H1 (cell line): ENCODE data around the gene TRAT1. TPM values are rescaled to one million over a fixed set of nuclear protein-coding genes. Genes with fewer than 3 reads are reported as not detected.

Source experiments
- CTCF ChIA-PET: fragments of 300-600 bp; sonication (Branson Sonifier 250); formaldehyde crosslinking; loops from one replicate; lab custom pipeline; 2021; ENCODE audit not compliant: partially characterized antibody; lab: Charles Lee
- POLR2A ChIA-PET: fragments of 300-600 bp; sonication (Branson Sonifier 250); formaldehyde crosslinking; loops from one replicate; lab custom pipeline; 2021; ENCODE audit warnings: inconsistent platforms; ENCODE audit not compliant: partially characterized antibody; lab: Charles Lee
- DNase-seq, 2 experiments: peaks; one replicate each; pipeline versions ENCODE4 v3.0.0 to v3.0.0-alpha.2; 2010 to 2022; ENCODE audit warnings: low spot score in 2 of 2, low read depth in 1 of 2, mixed read lengths in 1 of 2
- FAIRE-seq: peaks from 2 replicates; lab custom pipeline; 2011; peaks lifted over from hg19 to GRCh38; lab: Jason Lieb, UNC
- H2AFZ ChIP-seq: 2 replicates; pipeline ENCODE4 v1.8.1; 2012; ENCODE audit warnings: low read length, inconsistent platforms
- H2AK5ac ChIP-seq: 2 replicates; pipeline ENCODE4 v1.6.1; 2013; ENCODE audit warnings: low read depth, low read length
- H2BK120ac ChIP-seq: replicated peaks from 2 replicates; pipeline ENCODE3; 2013; ENCODE audit warnings: low read depth, low read length, inconsistent platforms
- H2BK12ac ChIP-seq: 2 replicates; pipeline ENCODE4 v1.6.1; 2013; ENCODE audit warnings: low read depth, low read length
- H2BK15ac ChIP-seq: 2 replicates; pipeline ENCODE4 v1.6.1; 2013; ENCODE audit warnings: low read length
- H2BK20ac ChIP-seq: 2 replicates; pipeline ENCODE4 v1.6.1; 2013; ENCODE audit warnings: low read length
- H2BK5ac ChIP-seq: 2 replicates; pipeline ENCODE4 v1.6.1; 2013; ENCODE audit warnings: low read depth, low read length
- H3K14ac ChIP-seq: 2 replicates; pipeline ENCODE4 v1.6.1; 2013; ENCODE audit warnings: inconsistent platforms; ENCODE audit not compliant: insufficient read length
- H3K18ac ChIP-seq: 2 replicates; pipeline ENCODE4 v1.6.1; 2013; ENCODE audit warnings: low read length; ENCODE audit errors: extremely low read depth
- H3K23ac ChIP-seq: 2 replicates; pipeline ENCODE4 v1.6.1; 2013; ENCODE audit warnings: inconsistent platforms; ENCODE audit not compliant: insufficient read length
- H3K23me2 ChIP-seq: 2 replicates; pipeline ENCODE4 v1.6.1; 2013; ENCODE audit warnings: low read depth, low read length
- H3K27ac ChIP-seq: 2 replicates; pipeline ENCODE4 v1.6.1; 2011; ENCODE audit warnings: low read depth, low read length, inconsistent platforms
- H3K27me3 ChIP-seq, 4 experiments: replicated peaks in 1 of 4; 1 replicate in 1 of 4; 2 replicates in 3 of 4; pipeline versions ENCODE4 v1.6.1 to v1.8.1; 2011 to 2013; ENCODE audit warnings: low read length in 3 of 4, mild to moderate bottlenecking in 3 of 4, inconsistent platforms in 2 of 4, mixed read lengths in 2 of 4, moderate library complexity in 1 of 4; ENCODE audit not compliant: control insufficient read depth in 3 of 4, insufficient read depth in 3 of 4; ENCODE audit errors: extremely low read depth in 1 of 4
- H3K36me3 ChIP-seq, 4 experiments: 2 replicates each; pipeline versions ENCODE4 v1.6.1 to v1.8.1; 2011 to 2013; ENCODE audit warnings: mild to moderate bottlenecking in 4 of 4, low read length in 3 of 4, moderate library complexity in 2 of 4, control low read depth in 1 of 4, inconsistent platforms in 1 of 4; ENCODE audit not compliant: insufficient read depth in 4 of 4, control insufficient read depth in 2 of 4
- H3K4ac ChIP-seq: replicated peaks from 2 replicates; pipeline ENCODE3; 2013; ENCODE audit warnings: low read length, low read depth, mixed read lengths, inconsistent platforms; ENCODE audit not compliant: insufficient read length
- H3K4me1 ChIP-seq, 4 experiments: replicated peaks in 1 of 4; 1 replicate in 1 of 4; 2 replicates in 3 of 4; pipeline versions ENCODE4 v1.6.1 to v1.8.1; 2011 to 2013; ENCODE audit warnings: low read length in 3 of 4, inconsistent platforms in 2 of 4, mixed read lengths in 1 of 4; ENCODE audit not compliant: insufficient read depth in 4 of 4, control insufficient read depth in 3 of 4
- H3K4me2 ChIP-seq, 2 experiments: 2 replicates each; pipeline versions ENCODE4 v1.6.1 to v1.8.1; 2011 to 2013; ENCODE audit warnings: low read depth in 2 of 2, low read length in 2 of 2, control low read depth in 1 of 2, inconsistent platforms in 1 of 2, mild to moderate bottlenecking in 1 of 2; ENCODE audit not compliant: insufficient read depth in 1 of 2
- H3K4me3 ChIP-seq, 4 experiments: fragments of 200-600, 300-600 bp in 1 of 4; sonication (generic), shearing (Covaris generic), sonication (Bioruptor Twin) in 1 of 4; 2 replicates each; pipeline versions ENCODE4 v1.5.1 to v1.8.1; 2011 to 2016; ENCODE audit warnings: low read length in 4 of 4, low read depth in 3 of 4, control low read depth in 2 of 4, inconsistent platforms in 2 of 4, mild to moderate bottlenecking in 2 of 4, mixed read lengths in 1 of 4, moderate library complexity in 1 of 4; ENCODE audit not compliant: insufficient read depth in 2 of 4; ENCODE audit errors: extremely low read depth in 1 of 4
- H3K56ac ChIP-seq: replicated peaks from 2 replicates; pipeline ENCODE3; 2013; ENCODE audit warnings: low read depth, mild to moderate bottlenecking, mixed read lengths, low read length, inconsistent platforms; ENCODE audit not compliant: insufficient read length
- H3K79me1 ChIP-seq: 2 replicates; pipeline ENCODE4 v1.6.1; 2013; ENCODE audit warnings: low read depth, low read length, control low read depth
- H3K79me2 ChIP-seq, 2 experiments: 2 replicates each; pipeline versions ENCODE4 v1.6.1 to v1.8.1; 2012 to 2013; ENCODE audit warnings: low read length in 2 of 2, mild to moderate bottlenecking in 2 of 2, inconsistent platforms in 1 of 2; ENCODE audit not compliant: insufficient read depth in 2 of 2, control insufficient read depth in 1 of 2
- H3K9ac ChIP-seq, 4 experiments: replicated peaks in 1 of 4; 1 replicate in 1 of 4; 2 replicates in 3 of 4; pipeline versions ENCODE4 v1.6.1 to v1.8.1; 2011 to 2013; ENCODE audit warnings: low read depth in 3 of 4, low read length in 3 of 4, control low read depth in 2 of 4, mild to moderate bottlenecking in 2 of 4, moderate library complexity in 2 of 4, inconsistent platforms in 1 of 4; ENCODE audit errors: extremely low read depth in 1 of 4
- H3K9me3 ChIP-seq, 2 experiments: 2 replicates each; pipeline versions ENCODE4 v1.6.1 to v1.8.1; 2012 to 2013; ENCODE audit warnings: mild to moderate bottlenecking in 2 of 2, moderate library complexity in 2 of 2, control low read depth in 1 of 2, inconsistent platforms in 1 of 2, low read depth in 1 of 2, low read length in 1 of 2, mixed read lengths in 1 of 2; ENCODE audit not compliant: insufficient read depth in 2 of 2
- H4K20me1 ChIP-seq, 2 experiments: replicated peaks in 1 of 2; 2 replicates each; pipeline versions ENCODE3 to v1.8.1; 2011 to 2013; ENCODE audit warnings: inconsistent platforms in 2 of 2, low read length in 2 of 2, mild to moderate bottlenecking in 1 of 2; ENCODE audit not compliant: insufficient read depth in 2 of 2, control insufficient read depth in 1 of 2
- H4K5ac ChIP-seq: 2 replicates; pipeline ENCODE4 v1.6.1; 2013; ENCODE audit warnings: low read length, low read depth, mixed read lengths, inconsistent platforms; ENCODE audit not compliant: insufficient read length
- H4K8ac ChIP-seq: 2 replicates; pipeline ENCODE4 v1.8.0; 2013; ENCODE audit warnings: mild to moderate bottlenecking, moderate library complexity, low read length, inconsistent platforms; ENCODE audit not compliant: insufficient read depth; ENCODE audit errors: extremely low read depth
- H4K91ac ChIP-seq: replicated peaks from 2 replicates; pipeline ENCODE3; 2013; ENCODE audit warnings: low read length, mixed read lengths, inconsistent platforms; ENCODE audit not compliant: insufficient read length
- BACH1 ChIP-seq: IDR thresholded peaks from 2 replicates; pipeline ENCODE4 v1.6.1; 2012; ENCODE audit warnings: low read length, improper control_type of control experiment
- CEBPB ChIP-seq: IDR thresholded peaks from 2 replicates; pipeline ENCODE4 v1.6.1; 2012; ENCODE audit warnings: low read depth, low read length
- EGR1 ChIP-seq: IDR thresholded peaks from 2 replicates; pipeline ENCODE4 v1.6.1; 2011; ENCODE audit warnings: low read depth, low read length, borderline replicate concordance
- GABPA ChIP-seq: IDR thresholded peaks from 2 replicates; pipeline ENCODE4 v1.6.1; 2011; ENCODE audit warnings: mild to moderate bottlenecking, low read length, moderate library complexity, borderline replicate concordance; ENCODE audit not compliant: insufficient read depth
- KDM4A ChIP-seq: IDR thresholded peaks from one replicate; pipeline ENCODE4 v1.7.1; 2012; ENCODE audit warnings: low read depth, mild to moderate bottlenecking, moderate library complexity, low read length, inconsistent platforms; ENCODE audit not compliant: severe bottlenecking
- KDM5A ChIP-seq: fragments of 200-600 bp; IDR thresholded peaks from 2 replicates; pipeline ENCODE4 v1.7.1; 2012; ENCODE audit warnings: mild to moderate bottlenecking, low read length, inconsistent platforms, mixed read lengths
- MAX ChIP-seq: IDR thresholded peaks from 2 replicates; pipeline ENCODE4 v1.6.1; 2012; ENCODE audit warnings: inconsistent platforms
- NRF1 ChIP-seq: IDR thresholded peaks from 2 replicates; pipeline ENCODE4 v1.6.1; 2011; ENCODE audit warnings: mild to moderate bottlenecking, low read depth, low read length, improper control_type of control experiment
- PHF8 ChIP-seq: fragments of 200-600 bp; sonication (generic); conservative IDR thresholded peaks from 2 replicates; pipeline ENCODE4 v1.7.1; 2012; ENCODE audit warnings: low read depth, mild to moderate bottlenecking, inconsistent platforms, low read length, moderate library complexity
- POLR2AphosphoS5 ChIP-seq: IDR thresholded peaks from 2 replicates; pipeline ENCODE4 v1.6.1; 2011; ENCODE audit warnings: low read depth, low read length
- RAD21 ChIP-seq, 2 experiments: IDR thresholded peaks in 1 of 2; conservative IDR thresholded peaks in 1 of 2; 2 replicates each; pipeline ENCODE4 v1.6.1; 2011; ENCODE audit warnings: low read depth in 2 of 2, low read length in 2 of 2, improper control_type of control experiment in 1 of 2, inconsistent platforms in 1 of 2, mild to moderate bottlenecking in 1 of 2, moderate library complexity in 1 of 2
- RXRA ChIP-seq: IDR thresholded peaks from 2 replicates; pipeline ENCODE4 v1.6.1; 2011; ENCODE audit warnings: low read depth, mild to moderate bottlenecking, low read length, moderate library complexity; ENCODE audit not compliant: insufficient read depth
- SRF ChIP-seq: IDR thresholded peaks from 2 replicates; pipeline ENCODE4 v1.6.1; 2011; ENCODE audit warnings: mild to moderate bottlenecking, low read depth, low read length, moderate library complexity
- SUZ12 ChIP-seq: fragments of 200-600 bp; sonication (generic); IDR thresholded peaks from 2 replicates; pipeline ENCODE4 v1.6.1; 2012; ENCODE audit warnings: mild to moderate bottlenecking, inconsistent platforms, low read length, moderate library complexity, mixed read lengths
- TCF12 ChIP-seq: IDR thresholded peaks from 2 replicates; pipeline ENCODE4 v1.6.1; 2011; ENCODE audit warnings: low read depth, mild to moderate bottlenecking, low read length
- WGBS, 2 experiments: shearing (Covaris generic) in 1 of 2; methylation state at CpG; one replicate each; pipeline versions ENCODE4 v1.1.6 to v1.1.7; 2013 to 2015; ENCODE audit warnings: low lambda C conversion rate in 2 of 2, mixed read lengths in 2 of 2, inconsistent platforms in 1 of 2, low coverage in 1 of 2, missing lambda C conversion rate in 1 of 2; ENCODE audit not compliant: insufficient replicate concordance in 2 of 2, insufficient coverage in 1 of 2, insufficient read length in 1 of 2; ENCODE audit errors: extremely low coverage in 1 of 2, missing lambda C conversion rate in 1 of 2; 5-methylcytosine and 5-hydroxymethylcytosine counted together
- polyA plus RNA-seq, 7 experiments: library from polyadenylated mRNA; depleted of rRNA in 3 of 7; stranded (reverse) in 5 of 7; unstranded in 2 of 7; fragments of >200 nt in 5 of 7; fragments of 200-250 nt in 2 of 7; gene quantifications; 1 replicate in 5 of 7; 2 replicates in 1 of 7; 4 replicates in 1 of 7; pipeline versions ENCODE4 v1.2.1 to v1.2.3, GENCODE V29; 2011 to 2013; ENCODE audit warnings: missing spikeins in 2 of 7, mixed read lengths in 2 of 7
- total RNA-seq: library from RNA; stranded (reverse); fragmentation: NEBNext Ultra II Directional; extraction: Animal tissue kit (Norgen Biotek cat#: 25700); gene quantifications from 2 replicates; pipeline ENCODE4 v1.2.1, GENCODE V29; 2021

TRAT1 gene
- total and polyA plus RNA-seq, 2 of the 8 experiments (the other 6 are each of a cell fraction or from before 2014, with no cell fraction given), result not detected

DNA sequence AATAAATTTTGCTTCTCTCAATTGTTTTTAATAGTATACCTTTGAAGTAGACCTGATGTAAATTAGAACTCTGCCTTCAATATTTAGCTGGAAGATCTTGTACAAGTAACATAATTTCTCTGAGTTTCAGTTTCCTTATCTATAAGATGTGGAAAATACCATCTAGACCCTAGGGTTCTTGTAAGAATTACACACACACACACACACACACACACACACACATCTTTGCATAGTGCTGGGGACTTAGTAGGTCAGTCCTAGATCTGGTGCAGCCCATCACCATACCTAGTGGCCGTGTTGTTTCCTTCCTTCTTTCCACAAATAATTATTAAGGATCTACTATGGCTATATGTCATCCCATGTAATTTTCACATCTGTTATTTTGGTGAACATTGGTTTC is 11.0 kb downstream of the TRAT1 start:
- WGBS, 2 experiments, result 89% methylated on average over 1 of the region's 1 CpG; no CpG with 5 or more reads in 1 of the 2 experiments
- H3K4me1 ChIP-seq, result peaks cover 0 to 4% (median 0%) of the 10 kb centered on the region in 4 experiments; a peak in 1 of 7 replicates
- H3K4ac ChIP-seq, result no peak overlapping the region
- H2AFZ ChIP-seq, result no peak overlapping the region
- no peaks in the 10 kb centered on the region for H3K9me3 ChIP-seq
- H2AK5ac ChIP-seq, result no peak overlapping the region
- no peak overlapping the region for H3K4me2 ChIP-seq
- no peak overlapping the region for H3K23ac ChIP-seq
- no peak overlapping the region for H3K27ac ChIP-seq
- H3K18ac ChIP-seq, result no peak overlapping the region
- FAIRE-seq (no peak), DNase-seq (no peak)
- no peak overlapping the region for H2BK120ac ChIP-seq
- H3K23me2 ChIP-seq, result no peaks in the 10 kb centered on the region; the same call in 1 of the 2 replicates
- H3K79me1 ChIP-seq, result no peaks in the 10 kb centered on the region
- no peak overlapping the region for H4K91ac ChIP-seq
- H2BK5ac ChIP-seq, result no peak overlapping the region
- no peaks in the 10 kb centered on the region for H3K36me3 ChIP-seq
- no peak overlapping the region for H2BK12ac ChIP-seq
- H3K14ac ChIP-seq, result no peak overlapping the region
- CTCF ChIA-PET, result interaction anchor here (1.0 to 2.5 kb wide), 3 partner anchors 16 to 170 kb away, joined by 3 to 8 read pairs (median 5); no protein-coding TSS in a partner anchor
- no peaks in the 10 kb centered on the region for H4K20me1 ChIP-seq
- no peak overlapping the region for H3K56ac ChIP-seq
- H4K8ac ChIP-seq, result no peak overlapping the region
- POLR2A ChIA-PET, result no interaction called here
- no peak overlapping the region for H4K5ac ChIP-seq
- H3K79me2 ChIP-seq, result no peaks in the 10 kb centered on the region
- H3K27me3 ChIP-seq, result no peaks in the 10 kb centered on the region
- no peak overlapping the region for H3K4me3 ChIP-seq
- H3K9ac ChIP-seq, result no peak overlapping the region
- H2BK15ac ChIP-seq, result no peak overlapping the region
- no peak overlapping the region for H2BK20ac ChIP-seq
- TF ChIP-seq SUZ12 (no peak), KDM5A (no peak), EGR1 (no peak), TCF12 (no peak), SRF (no peak), RAD21 (IDR thresholded peaks at IDR 0.05 in 1 of 2, conservative IDR thresholded peaks at IDR 0.05 in 1 of 2; ENCODE audit: low read depth in 2 of 2, low read length in 2 of 2) (no peak), KDM4A (no peak), CEBPB (no peak), NRF1 (no peak), POLR2AphosphoS5 (no peak), GABPA (no peak), RXRA (no peak), BACH1 (no peak), PHF8 (no peak), MAX (no peak)
